ENCODE measurements around the gene VSIR.

Gene VSIR

DNA sequence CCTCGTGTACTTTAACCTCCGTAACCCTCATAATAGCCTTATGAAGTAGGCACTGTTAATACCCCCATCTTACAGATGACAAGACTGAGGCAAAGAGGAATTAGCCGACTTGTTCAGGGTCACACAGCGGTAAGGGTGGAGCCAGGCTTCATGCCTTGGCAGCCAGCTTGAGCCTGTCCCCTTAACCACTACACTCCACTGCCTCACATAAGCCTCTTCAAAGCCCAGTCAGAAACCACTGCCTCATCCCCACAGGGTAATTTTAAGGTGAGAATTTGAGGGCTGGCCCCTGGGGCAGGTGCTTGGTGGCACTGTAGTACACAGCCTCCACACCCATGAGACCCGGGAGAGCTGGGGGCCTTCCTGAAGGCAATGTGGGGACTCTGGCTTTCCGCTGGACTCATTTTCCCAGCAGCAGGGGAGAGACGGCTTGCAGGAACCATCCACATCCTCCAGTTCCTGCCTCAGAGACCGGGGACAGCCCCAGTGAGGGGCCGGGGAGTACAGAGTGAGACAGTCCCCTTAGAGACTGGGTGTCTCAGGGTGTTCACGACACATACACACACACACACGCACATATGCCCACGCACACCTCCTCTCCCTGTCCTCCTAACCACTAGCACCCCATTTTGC is 46.1 kb downstream of the VSIR start:
- no peak for DNase-seq

DNA sequence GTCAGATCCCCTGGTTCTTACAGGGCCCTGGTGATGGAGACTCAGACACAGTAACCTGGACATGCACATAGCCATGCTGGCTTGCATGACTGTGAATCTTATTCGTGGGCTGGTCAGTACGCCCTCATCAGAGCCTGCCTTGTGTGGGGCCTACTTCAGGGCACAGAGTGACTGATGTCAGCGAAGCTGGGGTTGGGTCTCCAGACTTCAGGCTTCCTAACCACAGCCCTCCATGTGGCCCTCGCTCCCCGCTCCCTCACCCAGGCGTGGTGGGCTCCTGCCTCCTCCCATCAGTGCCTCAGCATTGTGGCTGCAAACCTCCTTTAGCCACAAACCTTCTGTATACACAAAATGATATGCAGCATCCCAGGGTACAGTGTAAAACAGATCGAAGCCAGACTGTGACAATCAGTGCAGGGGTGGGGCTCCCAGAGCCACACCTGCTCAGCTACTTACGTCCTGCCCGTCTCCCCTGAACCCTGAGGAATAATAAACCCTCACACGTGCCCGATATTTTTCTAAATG is 46.7 kb downstream of the VSIR start:
- no peak for DNase-seq

DNA sequence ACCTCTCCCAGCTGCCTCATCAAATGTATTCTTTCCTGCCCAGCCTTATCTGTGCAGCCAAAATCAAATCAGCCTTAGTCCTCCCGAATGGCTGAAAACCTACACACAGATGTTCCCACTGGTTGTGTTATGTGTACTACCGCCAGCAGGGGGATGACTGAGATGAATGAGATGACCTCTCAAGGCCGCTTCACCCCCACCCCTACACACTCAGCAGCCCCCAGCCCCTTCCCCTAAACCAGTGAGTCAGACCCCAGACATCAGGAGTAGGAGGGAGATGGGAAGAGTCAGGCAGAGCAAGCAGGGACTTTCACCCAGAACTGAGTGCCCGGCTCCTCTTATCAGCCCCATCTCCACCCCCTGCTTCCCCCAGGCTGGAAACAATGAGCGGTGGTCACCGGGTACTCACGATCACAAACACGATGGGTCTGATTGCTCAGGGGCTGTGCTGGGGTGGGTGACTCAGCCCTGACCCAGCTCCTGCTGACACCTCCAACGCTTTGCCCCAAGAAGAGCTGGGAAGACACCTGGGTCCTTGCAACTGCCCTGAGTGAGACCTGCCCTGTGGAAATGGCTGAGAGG is 47.2 kb downstream of the VSIR start:
- DNase-seq: no peak

DNA sequence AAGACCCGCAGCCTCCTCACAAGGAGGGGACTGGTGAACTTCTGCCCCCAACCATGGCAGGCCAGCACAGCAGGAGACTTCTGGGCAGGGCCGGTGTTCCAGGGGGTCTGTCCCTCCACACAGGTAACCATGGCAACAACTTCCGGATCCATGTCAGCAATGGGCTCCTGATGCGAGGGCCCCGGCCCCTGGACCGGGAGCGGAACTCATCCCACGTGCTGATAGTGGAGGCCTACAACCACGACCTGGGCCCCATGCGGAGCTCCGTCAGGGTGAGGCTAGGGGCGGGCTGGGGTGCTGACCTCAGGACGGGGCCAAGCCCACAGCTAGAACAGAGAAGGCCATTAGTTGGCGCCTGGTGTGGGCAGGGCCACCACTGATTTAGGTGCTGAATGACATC is 48.1 kb downstream of the VSIR start:
- DNase-seq: no peak

DNA sequence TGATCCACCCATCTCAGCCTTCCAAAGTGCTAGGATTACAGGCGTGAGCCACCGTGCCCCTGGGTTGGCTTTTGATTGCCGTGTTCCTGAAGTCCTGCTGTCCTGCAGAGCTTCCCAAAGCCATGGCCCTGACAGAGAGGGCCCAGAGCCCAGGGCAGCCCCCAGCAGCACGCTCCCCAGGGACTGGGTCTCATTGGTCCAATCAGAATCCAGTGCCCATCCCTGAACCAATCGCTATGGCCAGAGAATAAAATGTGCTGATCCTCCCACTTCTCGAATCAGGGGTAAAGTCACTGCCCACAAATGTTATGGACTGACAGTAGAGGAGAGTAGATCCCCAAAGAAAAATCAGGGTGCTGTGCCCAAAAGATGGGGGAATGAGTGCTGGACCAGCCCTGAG is 48.8 kb downstream of the VSIR start:
- no peak for DNase-seq

DNA sequence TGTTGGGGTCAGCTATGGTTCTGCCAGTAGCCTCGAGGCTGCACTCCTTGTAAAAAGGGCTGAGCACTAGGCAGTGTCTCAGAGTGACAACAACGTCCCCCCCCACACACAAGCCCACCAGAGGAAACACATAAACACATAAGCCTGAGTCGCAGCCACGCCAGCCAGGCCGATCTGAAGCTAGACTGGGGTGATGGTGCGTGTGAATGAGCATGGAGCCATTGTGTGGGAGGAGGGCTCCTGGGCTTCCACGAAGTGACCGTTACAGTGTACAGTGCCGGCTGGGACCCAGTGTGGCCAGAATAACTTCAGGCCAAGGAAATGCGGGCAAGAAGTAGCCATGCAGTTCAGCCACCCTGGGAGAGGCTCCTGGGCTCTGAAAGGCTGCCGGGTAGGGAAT is 50.0 kb downstream of the VSIR start:
- DNase-seq: no peak

DNA sequence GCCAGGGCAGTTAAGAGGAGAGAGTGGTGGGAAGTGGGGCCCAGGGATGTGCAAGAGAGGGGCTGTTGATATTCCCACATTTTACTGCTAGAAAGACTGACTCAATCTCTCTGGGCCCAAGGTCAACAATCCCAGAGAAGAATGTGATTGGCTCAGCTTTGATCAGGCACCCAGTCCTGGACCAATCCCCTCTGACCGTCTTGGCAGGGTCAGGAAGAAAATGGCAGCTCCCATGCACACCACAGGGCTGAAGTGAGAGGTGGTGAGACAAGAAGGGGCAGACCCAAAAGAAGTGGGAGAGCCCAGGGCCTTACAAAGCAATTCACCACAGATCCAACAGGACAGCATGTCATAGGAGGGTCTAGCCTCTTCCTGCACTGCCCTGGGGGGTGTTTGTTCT is 50.5 kb downstream of the VSIR start:
- no peak for DNase-seq

DNA sequence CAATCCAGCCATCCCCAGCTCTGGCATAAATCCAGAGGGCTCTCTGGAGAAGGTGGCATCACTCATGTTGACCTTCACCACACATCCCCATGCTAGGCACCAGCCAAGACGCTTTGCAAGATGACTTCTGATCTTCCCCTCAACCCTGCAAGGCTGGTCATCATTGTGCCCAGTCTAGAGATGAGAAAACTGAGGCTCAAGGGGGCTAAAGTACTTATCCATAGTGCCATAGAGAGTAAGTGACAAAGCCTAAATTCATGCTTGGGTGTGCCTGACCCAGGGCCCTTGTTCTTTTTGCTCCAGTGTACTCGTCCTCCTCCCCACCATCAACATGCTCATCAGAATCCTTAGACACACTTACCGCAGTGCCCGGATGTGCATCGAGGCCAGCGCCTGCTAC is 52.0 kb downstream of the VSIR start:
- DNase-seq: no peak

DNA sequence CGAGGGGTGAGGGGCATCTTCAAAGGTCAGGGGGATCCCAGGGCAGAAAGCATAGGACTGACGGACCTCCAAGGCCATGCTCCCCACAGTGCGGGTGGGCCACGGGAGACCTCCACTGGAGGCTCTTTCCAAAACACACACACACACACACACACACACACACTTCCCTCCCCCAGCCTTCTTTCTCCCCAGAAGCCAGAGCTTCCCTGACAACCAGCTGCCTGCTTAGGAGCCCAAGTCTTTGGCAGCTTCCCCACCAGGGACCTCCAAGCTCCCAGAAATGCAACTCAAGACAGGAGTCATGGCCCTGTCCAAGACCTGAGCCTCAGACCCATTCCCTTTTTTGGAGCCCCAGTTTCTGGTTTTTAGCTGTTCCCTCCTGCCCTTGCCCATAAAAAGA is 53.0 kb downstream of the VSIR start:
- DNase-seq: no peak

DNA sequence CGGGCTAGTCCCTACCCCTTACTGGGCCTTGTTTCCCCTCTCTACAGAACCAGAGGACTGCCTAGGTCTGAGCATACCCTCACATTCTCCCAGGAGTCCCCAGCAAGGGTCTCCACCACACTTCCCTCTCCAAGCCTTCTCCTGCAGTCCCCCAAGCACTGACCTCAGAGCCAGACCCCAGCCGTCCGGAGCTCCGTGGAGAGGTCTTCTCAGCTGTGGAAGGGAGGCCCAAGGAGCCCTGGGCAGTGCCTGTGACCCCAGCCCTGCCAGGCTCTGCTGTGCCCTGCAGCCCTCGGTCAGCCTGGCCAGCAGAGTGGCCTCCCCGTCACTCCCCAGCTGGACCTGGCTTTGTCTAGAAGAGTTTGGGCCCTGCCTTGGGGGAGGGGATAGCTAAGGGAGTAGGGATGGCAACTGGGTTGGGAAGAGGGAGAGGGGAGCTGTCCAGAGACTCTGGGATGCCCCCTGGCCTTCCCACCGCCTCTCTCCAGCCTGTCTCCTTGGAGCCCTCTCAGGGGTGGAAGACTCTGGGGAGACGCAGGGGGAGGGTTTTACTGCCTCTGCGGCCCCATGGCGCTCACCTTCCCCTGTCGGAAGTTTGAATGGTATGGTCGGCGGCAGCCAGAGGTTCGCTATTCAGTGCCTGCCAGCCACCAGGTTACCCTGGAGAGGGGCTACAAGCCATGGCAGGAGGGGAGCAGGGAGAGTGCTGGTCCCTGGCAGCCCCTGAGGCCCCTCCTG is 53.7 kb downstream of the VSIR start, which contains the start of gene C10orf105:
Gene C10orf105, minus strand, starts transcription at position 315 of the 738 bp plus-strand sequence. CDS start 3,441 bp downstream, outside the sequence.
- DNase-seq: no peak

DNA sequence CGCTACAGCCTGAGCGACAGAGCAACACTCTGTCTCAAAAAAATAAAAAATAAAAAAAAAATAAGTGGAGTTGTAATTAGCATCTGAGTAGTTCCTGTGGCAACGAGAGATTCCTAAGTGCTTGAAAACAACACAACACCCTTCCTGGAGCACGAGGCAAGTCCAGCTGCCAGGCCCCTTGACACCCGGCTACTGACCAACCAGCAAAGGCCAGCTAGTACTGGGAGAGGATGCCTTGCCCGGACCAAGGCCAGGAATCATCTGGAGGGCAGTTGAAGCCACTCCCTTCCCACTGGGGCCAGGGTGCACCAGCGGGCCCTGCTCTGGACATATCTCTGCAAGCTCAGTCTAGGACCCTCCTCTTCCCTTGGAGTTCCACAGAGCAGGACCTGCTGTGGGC is 54.3 kb downstream of the VSIR start:
- DNase-seq: no peak

DNA sequence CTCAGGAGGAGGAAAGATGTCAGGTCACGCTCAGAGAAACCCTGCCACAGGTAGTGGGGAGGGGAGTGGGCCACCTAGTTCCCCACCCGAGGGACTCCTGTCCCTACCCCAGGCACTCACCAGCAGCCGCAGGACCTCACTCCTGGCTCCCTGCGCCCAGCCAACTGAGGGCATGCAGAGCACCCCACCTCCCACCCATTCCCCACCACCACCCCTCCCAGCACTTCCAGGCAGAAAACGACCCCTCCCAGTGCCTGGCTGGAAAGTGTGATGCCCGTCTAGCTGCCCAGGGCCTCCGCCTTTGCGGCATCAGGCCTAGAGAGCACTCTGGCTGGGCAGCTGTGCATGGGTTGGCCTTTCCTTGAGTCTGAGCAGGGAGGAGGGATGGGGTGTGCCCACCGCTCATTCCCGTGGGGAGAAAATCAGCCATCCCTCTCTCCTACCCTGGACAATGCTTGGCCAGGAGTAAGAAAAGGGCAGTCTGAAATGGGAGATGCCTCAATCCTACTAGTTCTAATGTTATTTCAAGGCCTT is 55.1 kb downstream of the VSIR start:
- no peak for DNase-seq

DNA sequence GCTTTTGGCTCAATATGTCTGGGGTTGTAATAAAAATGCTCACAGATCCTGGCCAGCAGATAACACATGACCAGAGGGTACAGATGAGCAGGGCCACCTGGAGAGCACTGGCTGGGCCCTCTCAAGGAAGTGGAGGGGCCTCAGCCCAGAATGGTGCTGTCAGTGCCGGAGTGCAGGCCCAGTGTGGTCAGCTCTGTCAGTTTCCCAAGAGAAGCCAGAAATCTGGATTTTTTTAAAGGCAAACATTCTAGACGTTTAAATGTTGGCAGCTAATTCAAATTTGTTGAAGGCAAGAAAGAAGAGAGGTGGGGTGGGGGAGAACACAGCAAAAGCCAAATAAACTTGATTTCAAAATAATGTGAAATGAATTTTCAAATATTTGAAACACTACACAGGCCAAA is 55.8 kb downstream of the VSIR start:
- no peak for DNase-seq

DNA sequence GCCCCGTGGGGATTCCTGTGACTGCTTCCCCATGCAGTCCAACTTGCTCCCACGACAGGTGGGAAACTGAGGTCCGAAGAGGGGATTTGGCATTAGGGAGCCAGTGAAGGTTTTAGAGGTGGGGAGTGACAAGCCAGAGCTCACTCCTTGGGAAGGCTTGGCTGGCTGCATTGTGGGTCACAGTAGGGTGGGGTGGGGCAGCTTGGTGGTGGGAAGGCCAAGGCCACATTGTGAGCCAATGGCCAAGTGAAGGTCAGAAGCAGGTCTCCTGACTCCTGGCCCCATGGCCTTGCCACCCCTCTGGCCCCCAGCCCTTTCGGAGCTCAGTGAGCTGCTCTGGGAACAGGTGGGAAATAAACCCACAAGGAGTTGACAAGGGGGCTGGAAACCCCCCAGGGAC is 56.3 kb downstream of the VSIR start:
- DNase-seq: no peak

DNA sequence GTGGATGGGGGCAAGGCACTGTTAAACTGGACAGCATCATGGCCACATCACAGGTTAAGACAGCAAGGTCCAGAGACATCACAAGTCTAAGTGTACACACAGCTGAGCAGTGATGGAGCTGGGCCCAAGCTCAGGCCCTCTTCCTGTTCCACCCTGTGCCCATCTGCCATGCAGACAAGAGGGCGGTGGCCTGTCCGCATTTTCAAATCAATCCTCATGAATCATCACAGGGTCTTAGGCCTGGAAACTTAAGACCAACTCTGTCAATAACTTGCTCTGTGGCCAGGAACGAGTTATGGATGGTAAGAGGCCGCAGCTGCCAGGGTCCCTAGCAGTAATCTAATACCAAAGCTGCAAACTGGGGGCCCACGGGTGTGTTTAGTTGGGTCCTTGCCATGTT is 56.9 kb downstream of the VSIR start:
- no peak for DNase-seq

DNA sequence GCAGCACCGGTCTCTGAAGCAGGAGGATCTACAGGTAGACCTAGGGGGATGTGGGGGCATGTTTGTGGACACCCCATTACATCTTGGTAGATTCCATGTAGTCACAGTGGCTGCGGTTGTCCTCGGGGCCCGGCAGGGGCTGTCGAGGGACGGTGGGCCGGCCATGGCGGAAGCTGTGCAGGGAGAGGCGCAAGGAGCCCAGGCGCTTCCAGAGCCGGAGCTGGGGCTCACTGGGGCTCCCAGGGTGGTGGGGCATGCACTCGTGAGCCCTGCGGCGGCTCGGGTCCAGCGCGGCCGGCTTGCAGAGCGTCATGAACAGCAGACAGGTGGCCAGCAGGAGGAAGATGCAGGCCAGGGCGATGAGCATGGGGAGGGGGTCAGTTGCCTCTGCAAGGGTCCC is 57.5 kb downstream of the VSIR start:
- DNase-seq: no peak

DNA sequence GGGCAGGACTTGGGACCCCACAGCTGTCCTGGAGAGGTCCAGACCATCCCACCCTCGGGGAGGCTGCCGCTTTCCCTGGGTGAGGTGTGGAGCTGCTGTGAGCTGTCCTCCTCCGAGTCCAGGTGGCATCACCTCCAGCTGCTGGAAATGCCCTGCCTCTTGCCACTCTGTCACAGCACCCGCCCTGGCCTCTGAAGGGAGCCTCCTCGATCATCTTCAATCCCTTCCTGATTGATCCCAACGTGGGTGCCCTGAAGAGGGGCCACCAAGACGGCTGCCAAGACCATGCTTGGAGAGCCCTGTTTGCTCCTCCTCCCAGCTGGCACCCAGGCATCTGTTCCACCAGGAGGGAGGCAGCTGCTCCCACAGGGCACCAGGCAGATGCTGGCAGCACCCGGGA is 58.3 kb downstream of the VSIR start:
- no peak for DNase-seq

DNA sequence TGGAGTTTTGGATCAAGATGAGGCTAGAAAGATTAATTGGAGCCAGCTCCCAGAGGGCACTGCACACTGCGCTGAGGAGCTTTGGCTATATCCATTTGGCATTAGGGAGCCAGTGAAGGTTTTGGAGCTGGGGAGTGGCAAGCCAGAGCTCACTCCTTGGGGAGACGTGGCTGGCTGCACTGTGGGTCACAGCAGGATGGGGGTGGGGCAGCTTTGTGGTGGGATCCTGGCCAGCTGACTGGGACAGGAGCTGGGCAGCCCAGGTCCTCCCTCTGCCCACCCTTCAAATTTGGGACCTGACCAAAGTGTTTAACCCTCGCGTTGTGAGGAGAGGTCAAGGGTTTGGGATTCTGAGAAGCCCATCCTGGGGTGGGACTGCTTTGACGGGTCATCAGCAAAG is 58.7 kb downstream of the VSIR start:
- no peak for DNase-seq

DNA sequence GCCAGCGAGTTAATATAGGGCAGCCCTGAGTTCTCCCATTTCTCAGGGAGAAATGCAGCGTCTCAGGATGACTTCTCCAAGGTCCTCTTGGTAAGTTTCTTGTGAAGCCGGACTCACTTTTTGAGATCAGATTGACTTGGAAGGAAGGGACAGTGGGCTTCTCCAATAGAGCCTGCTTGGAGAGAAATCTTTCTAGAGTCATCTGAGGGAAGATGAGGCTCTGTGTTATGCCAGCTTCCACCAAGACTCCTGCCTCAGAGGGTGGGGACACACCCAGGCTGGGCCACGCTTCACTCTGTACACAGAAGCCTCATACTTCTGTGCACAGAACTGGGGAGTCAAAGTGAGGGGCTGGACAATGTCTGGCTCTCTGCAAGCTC is 59.3 kb downstream of the VSIR start:
- DNase-seq: no peak

DNA sequence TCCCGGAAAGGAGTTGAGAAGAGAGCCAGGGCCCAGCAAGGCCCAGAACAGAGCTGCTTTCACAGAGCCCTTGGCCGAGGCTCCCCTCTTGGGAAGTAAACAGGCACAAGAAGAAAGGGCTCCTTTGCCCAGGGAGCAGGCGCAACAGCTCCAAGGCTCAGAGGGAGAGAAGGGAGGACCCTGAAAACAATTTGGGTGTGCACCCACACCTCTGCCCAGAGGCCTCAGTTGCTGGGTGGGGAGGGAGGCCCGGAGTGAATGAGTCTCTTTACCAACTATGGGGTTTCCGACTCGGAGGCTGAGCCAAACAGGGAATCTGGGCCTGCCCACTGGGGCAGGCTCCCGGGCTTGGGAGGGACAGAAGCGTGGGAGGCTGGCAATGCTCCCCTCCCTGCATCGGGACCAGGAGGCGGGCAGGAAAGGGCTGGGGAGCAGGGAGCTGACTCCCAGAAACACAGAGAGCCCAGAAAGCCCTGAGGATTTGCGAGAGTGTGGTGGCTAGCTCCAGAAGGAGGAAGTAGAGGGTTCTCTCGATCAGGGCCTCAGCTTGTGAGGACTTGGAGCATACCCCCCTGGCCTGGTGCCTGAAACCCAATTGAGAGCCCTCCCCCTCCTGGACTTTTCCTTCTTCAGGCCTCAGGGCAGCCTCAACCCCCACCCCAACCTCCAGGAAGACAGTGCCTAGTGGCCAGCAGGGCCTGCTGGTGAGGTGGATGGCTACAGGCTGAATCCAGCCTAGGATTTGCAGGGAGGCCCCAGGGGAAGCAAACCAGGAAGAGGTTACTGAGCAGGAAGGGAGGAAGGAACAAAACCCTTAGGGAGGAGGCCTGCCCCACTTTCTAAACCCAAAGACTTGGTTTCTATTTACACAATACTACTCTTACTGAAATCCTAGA is 59.9 kb downstream of the VSIR start:
- DNase-seq: peak; percentile 68

DNA sequence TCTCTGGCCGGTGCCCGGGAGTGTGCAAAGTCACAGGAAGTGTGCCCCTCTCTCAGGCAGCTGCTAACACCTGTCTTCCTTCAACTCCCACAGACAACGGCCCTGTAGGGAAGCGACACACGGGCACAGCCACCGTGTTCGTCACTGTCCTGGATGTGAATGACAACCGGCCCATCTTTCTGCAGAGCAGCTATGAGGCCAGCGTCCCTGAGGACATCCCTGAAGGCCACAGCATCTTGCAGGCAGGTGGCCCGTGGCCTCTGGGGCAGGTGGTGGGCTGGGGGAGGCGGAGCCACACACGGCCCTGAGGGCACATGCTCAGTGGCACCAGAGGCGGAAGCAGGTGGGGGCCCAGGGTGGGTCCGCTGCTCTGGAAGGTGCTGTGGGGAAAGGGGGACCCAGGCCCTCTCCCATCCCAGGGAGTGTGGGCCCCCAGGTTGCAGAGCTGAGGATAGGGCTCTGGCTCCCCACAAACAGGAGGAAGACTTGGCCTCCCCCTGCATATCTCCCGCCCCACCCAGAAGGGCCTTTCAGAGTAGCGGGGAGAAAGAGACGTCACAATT is 60.7 kb downstream of the VSIR start:
- DNase-seq: no peak

DNA sequence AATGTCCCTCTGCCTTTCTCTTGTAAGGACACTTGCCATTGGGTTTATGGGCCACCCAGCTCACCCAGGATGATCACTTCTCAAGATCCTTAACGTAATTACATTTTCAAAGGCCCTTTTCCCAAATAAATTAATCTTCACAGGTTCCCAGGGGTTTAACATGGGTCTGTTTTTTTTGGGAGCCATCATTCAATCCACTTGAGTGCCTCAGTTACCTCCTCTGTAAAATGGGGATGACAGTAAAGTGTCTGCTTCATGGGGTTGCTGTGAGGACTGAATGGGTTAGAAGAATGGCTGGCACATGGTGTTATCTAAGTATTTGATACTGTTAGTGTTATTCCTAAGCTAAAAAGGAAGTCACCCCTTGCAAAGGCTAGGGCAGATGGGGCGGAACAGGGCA is 61.1 kb downstream of the VSIR start:
- DNase-seq: no peak

All from GOT3 (cell line).